Measurements from ENCODE around the gene ARHGAP32. TPM values are rescaled to one million over a fixed set of nuclear protein-coding genes. Genes with fewer than 3 reads are reported as not detected.

ARHGAP32 gene
- total and polyA plus RNA-seq, 5 experiments from 2014 or later = 0.85 to 10.4 (median 1.5) TPM

DNA sequence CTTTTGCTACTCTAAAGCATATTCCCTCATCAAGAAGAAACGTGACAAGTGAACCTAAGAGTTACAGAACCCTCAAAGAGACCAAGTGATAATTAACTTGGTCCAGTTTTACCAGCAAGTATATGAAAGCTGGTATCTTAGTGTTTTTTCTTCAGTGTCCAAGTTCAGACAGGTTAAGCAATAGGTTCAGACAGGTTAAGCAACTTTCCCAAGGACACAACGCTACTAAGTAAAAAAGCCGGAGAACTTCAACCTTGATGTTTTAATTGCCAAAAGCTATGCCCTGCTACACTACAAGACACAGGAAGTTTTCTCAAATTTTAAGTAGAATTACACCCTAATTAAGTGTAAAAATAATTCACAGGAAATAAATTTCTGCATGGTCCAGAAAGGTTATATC is 30.0 kb upstream of the ARHGAP32 start:
- Mint-ChIP-seq H3K36me3 (peaks cover 4 to 24% (median 17%) of the 10 kb centered on the region in 3 donors), H3K4me1 (peaks cover 0 to 5% (median under 1%) of the 10 kb centered on the region in 4 donors), H3K9me3 (peaks cover 5 to 26% (median 18%) of the 10 kb centered on the region in 9 donors), H3K27me3 (no peaks in the 10 kb centered on the region), H3K27ac (no peak overlapping the region), H3K4me3 (no peak overlapping the region)
- DNase-seq (no peak), ATAC-seq (no peak)
- POLR2A ChIA-PET = no interaction called here

DNA sequence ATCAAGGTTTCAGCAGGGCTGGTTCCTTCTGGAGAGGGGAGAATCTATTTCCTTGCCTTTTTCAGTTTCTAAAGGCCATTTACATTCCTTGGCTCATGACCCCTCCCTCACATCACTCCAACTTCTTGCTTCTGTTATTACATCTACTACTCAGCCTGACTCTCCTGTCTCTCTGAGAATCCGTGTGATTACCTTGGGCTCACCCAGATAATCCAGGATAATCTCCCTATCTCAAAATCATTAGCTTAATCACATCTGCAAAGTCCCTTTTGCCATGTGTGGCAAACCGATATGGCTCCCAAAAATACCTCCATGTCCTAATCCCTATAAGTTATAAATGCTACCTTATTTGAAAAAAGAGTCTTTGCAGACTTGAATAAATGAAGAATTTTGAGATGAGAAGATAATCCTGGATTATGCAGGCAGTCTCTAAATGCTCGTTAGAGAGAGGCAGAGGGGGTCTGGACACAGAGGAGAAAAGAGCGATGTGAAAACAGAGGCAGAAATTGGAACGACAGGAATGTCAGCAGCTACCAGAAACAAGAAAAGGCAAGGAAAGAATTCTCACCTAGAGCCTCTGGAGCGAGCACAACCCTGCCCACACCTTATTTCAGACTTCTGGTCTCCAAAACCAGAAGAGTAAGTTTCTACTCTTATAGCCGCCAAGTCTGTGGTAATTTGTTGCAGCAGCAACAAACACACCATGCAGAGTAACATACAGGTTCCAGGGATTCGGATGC is 23.6 kb upstream of the ARHGAP32 start:
- Mint-ChIP-seq H3K27me3 (peaks cover 0 to 3% (median 0%) of the 10 kb centered on the region in 5 donors), H3K36me3 (no peaks in the 10 kb centered on the region), H3K9me3 (no peaks in the 10 kb centered on the region), H3K4me1 (peaks cover 5 to 13% (median 7%) of the 10 kb centered on the region in 4 donors), H3K27ac (peak overlapping the region in 1 of 10 donors; percentile 52), H3K4me3 (no peak overlapping the region)
- ATAC-seq (no peak), DNase-seq (no peak)
- POLR2A ChIA-PET = no interaction called here

DNA sequence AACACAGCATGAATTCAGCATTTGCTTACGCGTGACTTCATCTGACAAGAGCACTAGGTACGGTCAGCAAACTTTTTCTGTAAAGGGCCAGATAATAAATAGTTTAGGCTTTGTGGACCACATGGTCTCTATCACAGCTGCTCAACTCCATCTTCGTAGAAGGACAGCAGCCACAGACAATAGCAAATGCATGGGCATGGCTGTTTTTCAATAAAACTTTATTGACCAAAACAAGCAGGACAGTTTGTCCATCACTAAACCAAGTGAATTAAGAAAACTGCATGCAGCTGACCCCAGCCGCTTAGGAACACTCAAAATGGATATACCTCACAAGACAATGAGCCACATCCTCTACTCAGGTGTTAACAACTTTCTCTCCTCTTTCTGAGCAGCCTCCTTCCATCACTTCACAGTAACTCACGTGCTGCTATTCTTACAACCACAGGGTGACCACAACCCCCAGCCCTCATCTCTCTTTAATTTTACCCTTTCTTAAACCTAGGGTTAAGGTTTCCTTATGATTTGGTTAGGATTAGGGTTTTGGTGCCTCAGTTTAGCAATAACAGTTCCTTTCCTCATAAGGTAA is 22.7 kb upstream of the ARHGAP32 start:
- Mint-ChIP-seq H3K27me3 (peaks cover 0 to 3% (median 0%) of the 10 kb centered on the region in 5 donors), H3K9me3 (no peaks in the 10 kb centered on the region)

DNA sequence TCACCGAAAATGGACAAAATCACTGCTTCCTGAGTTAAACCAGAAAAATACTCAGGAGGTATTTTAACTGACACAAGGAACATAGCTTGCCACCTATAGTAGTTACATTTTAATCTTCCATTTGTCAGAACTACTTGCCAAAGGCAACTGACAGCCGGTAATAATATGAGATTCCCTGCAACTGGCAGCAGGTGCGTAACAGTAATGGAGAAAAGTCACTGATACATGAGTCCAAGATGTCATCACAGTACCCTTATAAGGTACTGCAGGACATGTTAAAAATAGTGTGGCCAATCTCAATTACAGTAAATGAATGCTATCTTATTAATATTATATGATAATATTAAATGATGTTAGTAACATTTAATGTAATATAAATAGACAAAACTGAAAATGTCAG is 21.1 kb upstream of the ARHGAP32 start:
- Mint-ChIP-seq H3K9me3 (no peaks in the 10 kb centered on the region), H3K27me3 (peaks cover 0 to 3% (median 0%) of the 10 kb centered on the region in 5 donors), H3K36me3 (no peaks in the 10 kb centered on the region), H3K27ac (no peak overlapping the region), H3K4me3 (no peak overlapping the region), H3K4me1 (peaks cover 3 to 13% (median 6%) of the 10 kb centered on the region in 4 donors)
- DNase-seq (no peak), ATAC-seq (no peak)
- POLR2A ChIA-PET = no interaction called here

More for the DNA sequence above, 22.7 kb upstream of the ARHGAP32 start:
- ATAC-seq (no peak), DNase-seq (no peak)
- POLR2A ChIA-PET = no interaction called here
- H3K27ac Mint-ChIP-seq = no peak overlapping the region
- H3K4me3 Mint-ChIP-seq = no peak overlapping the region
- H3K4me1 Mint-ChIP-seq = peaks cover 5 to 13% (median 7%) of the 10 kb centered on the region in 4 donors
- no peaks in the 10 kb centered on the region for H3K36me3 Mint-ChIP-seq

DNA sequence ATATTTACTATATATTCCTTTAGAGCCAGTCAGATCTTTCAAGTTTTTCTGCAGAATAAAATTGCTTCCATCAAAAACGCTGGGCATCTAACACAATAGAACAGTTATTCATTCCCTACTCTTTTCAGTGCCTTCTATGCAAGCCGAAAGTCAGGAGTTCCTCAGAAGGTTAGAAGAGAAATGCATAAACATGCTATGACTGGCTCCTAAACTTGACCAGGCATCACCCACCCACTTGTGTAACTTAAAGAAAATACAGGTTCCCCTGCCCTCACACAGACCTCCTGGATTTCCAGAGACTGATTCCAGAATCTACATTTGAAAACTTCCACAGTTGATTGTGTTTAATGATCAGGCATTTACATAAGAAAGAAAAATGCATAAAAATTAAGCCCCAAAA is 19.3 kb upstream of the ARHGAP32 start:
- ATAC-seq = no peak
- Mint-ChIP-seq H3K4me3 (no peak overlapping the region), H3K36me3 (no peaks in the 10 kb centered on the region), H3K27ac (no peak overlapping the region), H3K9me3 (peaks cover 0 to 7% (median 0%) of the 10 kb centered on the region in 9 donors), H3K27me3 (peaks cover 0 to 4% (median 0%) of the 10 kb centered on the region in 5 donors), H3K4me1 (peaks cover 2 to 13% (median 6%) of the 10 kb centered on the region in 4 donors)
- POLR2A ChIA-PET = no interaction called here
- no peak for DNase-seq

DNA sequence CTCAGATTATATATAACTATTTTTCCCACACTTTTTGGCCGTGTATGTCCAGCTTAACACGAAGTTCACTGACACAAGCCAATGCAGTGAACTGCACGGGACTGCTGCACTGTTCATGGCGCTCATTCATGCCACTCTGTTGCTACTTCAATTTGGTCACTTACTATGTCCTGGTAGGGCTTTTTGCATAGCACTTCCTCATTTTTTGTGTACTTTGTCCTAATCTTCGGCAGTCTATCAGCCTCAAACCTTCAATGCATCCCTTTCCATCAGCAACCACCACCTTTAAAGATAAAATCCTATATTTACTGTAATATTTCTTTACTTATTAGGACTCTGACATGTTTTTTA is 18.7 kb upstream of the ARHGAP32 start:
- POLR2A ChIA-PET = no interaction called here
- Mint-ChIP-seq H3K36me3 (no peaks in the 10 kb centered on the region), H3K4me3 (no peak overlapping the region), H3K27ac (no peak overlapping the region), H3K27me3 (peaks cover 0 to 4% (median 0%) of the 10 kb centered on the region in 5 donors), H3K4me1 (peaks cover 2 to 11% (median 6%) of the 10 kb centered on the region in 4 donors), H3K9me3 (peaks cover 0 to 7% (median 0%) of the 10 kb centered on the region in 9 donors)
- ATAC-seq (no peak), DNase-seq (no peak)

DNA sequence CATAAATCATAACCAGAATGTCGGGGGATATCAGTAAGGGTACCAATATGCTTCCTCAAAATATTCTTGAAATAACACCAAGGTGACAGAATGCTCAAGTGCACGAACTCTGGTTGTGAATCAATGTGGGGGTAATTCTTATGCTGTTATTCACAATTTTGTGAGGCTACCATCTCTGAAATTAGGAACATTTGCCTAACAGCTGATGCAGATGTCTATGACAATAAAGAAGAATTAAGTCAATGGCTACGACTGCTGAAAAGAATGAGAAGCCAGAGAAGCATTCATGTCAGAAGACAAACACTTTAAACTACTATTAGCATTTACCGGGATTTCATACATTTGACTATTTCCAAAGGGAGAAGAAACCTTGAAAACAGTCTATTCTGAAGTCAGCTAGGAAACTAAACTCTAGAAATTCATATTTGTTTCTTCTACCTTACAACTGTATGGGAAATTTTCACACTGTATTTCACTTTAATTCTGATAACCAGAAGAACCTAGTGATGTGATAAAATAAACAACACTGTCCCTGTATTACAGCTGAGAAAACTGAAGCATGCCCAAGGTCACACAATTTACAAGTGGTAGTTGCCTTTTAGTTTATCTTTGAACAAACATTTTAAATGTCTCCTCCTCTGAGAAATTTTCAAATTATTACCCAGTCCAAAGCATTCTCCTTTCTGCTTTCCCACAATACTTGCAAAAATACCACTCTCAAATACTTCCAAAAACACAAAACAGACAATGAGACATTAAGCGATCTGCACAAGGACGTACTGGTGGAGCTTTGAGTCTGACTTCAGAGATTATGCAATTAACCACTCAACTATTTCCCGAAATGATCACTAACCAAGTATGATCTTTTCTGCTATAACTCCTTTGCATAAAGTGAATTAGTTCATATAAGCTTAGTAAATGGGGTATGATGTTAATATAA is 18.0 kb upstream of the ARHGAP32 start:
- POLR2A ChIA-PET = no interaction called here
- no peaks in the 10 kb centered on the region for H3K36me3 Mint-ChIP-seq
- ATAC-seq (no peak), DNase-seq (no peak)
- peaks cover 2 to 6% (median 3%) of the 10 kb centered on the region in 4 donors for H3K4me1 Mint-ChIP-seq
- peaks cover 0 to 4% (median 0%) of the 10 kb centered on the region in 5 donors for H3K27me3 Mint-ChIP-seq
- H3K4me3 Mint-ChIP-seq = no peak overlapping the region
- peaks cover 0 to 7% (median 0%) of the 10 kb centered on the region in 9 donors for H3K9me3 Mint-ChIP-seq
- H3K27ac Mint-ChIP-seq = no peak overlapping the region

DNA sequence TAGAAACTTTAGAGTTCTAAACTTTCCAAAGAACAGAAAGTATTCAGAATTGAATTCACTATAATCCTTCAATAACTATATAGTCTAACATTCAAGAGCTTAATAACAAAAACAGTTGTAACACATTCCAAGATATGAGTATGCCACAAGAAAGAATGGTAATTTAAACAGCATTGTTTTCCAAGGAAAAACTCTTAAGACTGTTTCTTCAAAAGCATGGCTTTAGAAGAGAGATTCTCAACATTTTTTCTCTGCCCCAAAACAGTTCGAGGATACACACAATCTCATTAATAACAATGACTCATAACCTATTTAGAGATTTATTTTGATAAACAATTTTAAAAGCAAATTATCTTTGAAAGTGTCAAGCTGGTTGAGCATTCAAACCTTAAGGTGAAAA is 16.7 kb upstream of the ARHGAP32 start:
- DNase-seq (no peak), ATAC-seq (no peak)
- Mint-ChIP-seq H3K36me3 (no peaks in the 10 kb centered on the region), H3K4me3 (no peak overlapping the region), H3K27ac (no peak overlapping the region), H3K9me3 (peaks cover 0 to 7% (median 0%) of the 10 kb centered on the region in 9 donors), H3K4me1 (no peaks in the 10 kb centered on the region), H3K27me3 (peaks cover 0 to 1% (median 0%) of the 10 kb centered on the region in 5 donors)
- POLR2A ChIA-PET = no interaction called here

DNA sequence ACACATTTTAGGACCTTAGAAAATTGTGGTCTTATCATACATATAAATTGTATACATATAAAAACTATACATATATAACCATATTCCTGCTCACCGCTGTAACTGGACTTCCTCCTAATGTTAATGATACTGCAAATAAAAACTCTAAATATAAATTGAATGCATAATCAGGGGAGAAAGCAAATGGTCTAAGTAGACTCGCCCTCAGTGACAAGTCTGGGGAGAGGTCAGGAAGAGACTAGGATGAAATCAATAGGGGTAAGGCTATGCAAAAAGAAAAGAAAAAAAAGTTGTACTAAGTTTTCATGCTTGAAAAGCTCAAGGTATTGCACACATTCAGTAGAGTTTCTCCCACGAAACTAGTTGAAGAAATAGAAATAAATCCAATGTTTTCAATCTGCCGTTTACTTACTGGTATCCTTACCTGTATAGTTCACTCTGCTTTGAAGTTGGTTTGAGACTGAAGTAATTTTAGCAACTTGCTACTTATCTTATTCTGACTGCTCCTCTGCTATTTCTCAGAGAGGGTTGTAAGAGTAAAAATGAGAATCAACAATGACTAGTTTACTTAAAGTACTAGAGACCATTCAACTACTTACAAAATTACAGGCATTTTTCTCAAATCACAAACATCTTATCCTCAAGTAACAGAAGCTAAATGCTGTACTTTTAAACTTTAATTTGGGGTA is 12.2 kb upstream of the ARHGAP32 start:
- peaks cover 0 to 10% (median 4%) of the 10 kb centered on the region in 4 donors for H3K4me1 Mint-ChIP-seq
- no peak overlapping the region for H3K27ac Mint-ChIP-seq
- ATAC-seq = no peak
- H3K9me3 Mint-ChIP-seq = peaks cover 0 to 22% (median 3%) of the 10 kb centered on the region in 9 donors
- no peak overlapping the region for H3K4me3 Mint-ChIP-seq
- peaks cover 0 to 1% (median 0%) of the 10 kb centered on the region in 5 donors for H3K27me3 Mint-ChIP-seq
- peaks cover 0 to 12% (median 0%) of the 10 kb centered on the region in 3 donors for H3K36me3 Mint-ChIP-seq
- no peak for DNase-seq
- POLR2A ChIA-PET = no interaction called here

DNA sequence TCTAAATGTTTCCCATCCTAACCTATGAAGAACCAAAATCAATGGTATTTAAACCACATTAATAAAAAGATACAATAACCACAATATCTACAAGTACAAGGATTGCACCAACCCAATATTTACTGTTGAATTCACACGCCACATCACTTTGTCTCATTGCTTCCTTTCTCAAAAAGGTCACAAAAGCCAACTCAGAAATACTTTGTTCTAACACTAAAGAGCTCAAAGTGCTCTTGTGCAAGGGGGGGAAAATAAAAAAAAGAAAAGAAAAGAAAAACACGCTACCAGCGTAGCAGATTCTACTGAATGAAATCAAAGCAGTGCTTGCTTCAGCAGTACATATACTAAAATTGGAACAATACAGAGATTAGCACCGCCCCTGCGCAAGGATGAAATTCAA is 10.5 kb upstream of the ARHGAP32 start:
- no peak for DNase-seq

DNA sequence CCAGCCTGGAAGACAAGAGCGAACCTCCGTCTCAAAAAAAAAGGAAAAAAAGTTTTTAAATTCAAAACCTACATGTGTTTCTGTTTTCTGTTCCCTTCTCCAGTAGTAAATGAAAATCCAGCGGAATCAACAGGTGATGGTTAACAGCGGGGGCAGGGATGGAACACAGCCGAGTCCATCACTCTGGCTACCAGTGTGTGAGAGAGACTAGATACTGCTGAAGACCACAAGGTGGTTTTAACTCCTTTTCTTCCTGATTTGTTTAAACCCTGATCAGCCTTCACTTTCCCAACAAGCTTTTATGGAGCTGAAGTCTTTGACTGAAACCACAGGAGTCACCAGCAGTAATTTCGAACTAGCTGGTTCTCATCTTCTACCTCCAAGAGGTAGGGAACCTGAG is 3.6 kb upstream of the ARHGAP32 start:
- ATAC-seq (no peak), DNase-seq (no peak)
- Mint-ChIP-seq H3K27me3 (no peaks in the 10 kb centered on the region), H3K27ac (no peak overlapping the region), H3K4me3 (no peak overlapping the region), H3K4me1 (peaks cover 0 to 3% (median 0%) of the 10 kb centered on the region in 4 donors), H3K9me3 (peaks cover 3 to 25% (median 16%) of the 10 kb centered on the region in 9 donors), H3K36me3 (peaks cover 4 to 14% (median 13%) of the 10 kb centered on the region in 3 donors)
- POLR2A ChIA-PET = no interaction called here

More for the DNA sequence above, 10.5 kb upstream of the ARHGAP32 start:
- H3K36me3 Mint-ChIP-seq = peaks cover 4 to 17% (median 13%) of the 10 kb centered on the region in 3 donors
- H3K4me1 Mint-ChIP-seq = peaks cover 0 to 10% (median 4%) of the 10 kb centered on the region in 4 donors
- peaks cover 3 to 29% (median 14%) of the 10 kb centered on the region in 9 donors for H3K9me3 Mint-ChIP-seq
- H3K27me3 Mint-ChIP-seq = no peaks in the 10 kb centered on the region
- no peak for ATAC-seq
- POLR2A ChIA-PET = no interaction called here
- no peak overlapping the region for H3K4me3 Mint-ChIP-seq
- no peak overlapping the region for H3K27ac Mint-ChIP-seq

DNA sequence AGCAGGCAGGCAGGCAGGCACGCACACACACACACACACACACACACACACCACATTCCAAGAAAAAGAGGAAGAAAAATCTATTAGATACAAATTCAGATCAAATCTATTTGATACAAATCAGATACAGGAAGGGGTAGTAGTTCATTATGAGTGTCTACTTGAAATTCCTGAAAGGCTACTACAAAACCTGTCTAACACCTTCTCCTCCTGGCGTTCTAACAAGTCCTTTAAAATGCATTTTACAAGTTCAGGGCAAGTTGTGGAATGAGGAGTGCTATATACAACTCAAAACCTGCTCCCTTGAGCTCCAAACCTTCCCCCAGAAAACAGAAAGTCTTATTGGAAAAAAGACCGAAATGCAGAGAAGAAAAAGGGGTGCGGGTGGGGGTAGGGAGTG is 476 bp downstream of the ARHGAP32 start:
- POLR2A ChIA-PET = no interaction called here
- no peak overlapping the region for H3K27ac Mint-ChIP-seq
- H3K9me3 Mint-ChIP-seq = peaks cover 0 to 6% (median 5%) of the 10 kb centered on the region in 9 donors
- peaks cover 0 to 9% (median 1%) of the 10 kb centered on the region in 4 donors for H3K4me1 Mint-ChIP-seq
- ATAC-seq (no peak), DNase-seq (no peak)
- no peaks in the 10 kb centered on the region for H3K27me3 Mint-ChIP-seq
- peaks cover 0 to 11% (median 0%) of the 10 kb centered on the region in 3 donors for H3K36me3 Mint-ChIP-seq
- no peak overlapping the region for H3K4me3 Mint-ChIP-seq

Measured in naive thymus-derived CD8-positive, alpha-beta T cell (primary cell).